HCT116 (cell line): Measurements from ENCODE around the gene P2RY14. TPM values are rescaled to one million over a fixed set of nuclear protein-coding genes. Genes with fewer than 3 reads are reported as not detected.

Experiments
- ATAC-seq: fragments of 200-7000 bp; cut with Tn5 transposase; 2 replicates; pipeline ENCODE4 v1.9.1; 2020; ENCODE audit warnings: mild to moderate bottlenecking, moderate library complexity
- BruUV-seq: library from RNA; stranded (reverse); fragments of 400-500 nt; replicated peaks from 2 replicates; lab custom pipeline; 2021; lab: Mats Ljungman, UMichigan
- CTCF ChIA-PET: fragments of 300-600 bp; sonication (Branson Sonifier 250); formaldehyde crosslinking; loops from one replicate; lab custom pipeline; 2021; ENCODE audit warnings: antibody characterized with exemption; lab: Charles Lee
- POLR2A ChIA-PET: fragments of 300-600, 350-600 bp; sonication (Branson Sonifier 250); formaldehyde crosslinking; loops from one replicate; lab custom pipeline; 2021; ENCODE audit warnings: antibody characterized with exemption; lab: Charles Lee
- RAD21 ChIA-PET, 2 experiments: fragments of 300-600 bp; sonication (Branson Sonifier 250); formaldehyde crosslinking; loops; one replicate each; lab custom pipeline; 2023; ENCODE audit warnings: low total read pairs in 2 of 2; ENCODE audit not compliant: uncharacterized antibody in 2 of 2, unreplicated experiment in 2 of 2, low non-redundant PET in 1 of 2; lab: Charles Lee
- DNase-seq: peaks from one replicate; pipeline ENCODE4 v3.0.0-alpha.2; 2010; ENCODE audit warnings: low read depth, low spot score
- H2AFZ ChIP-seq: fragments of 200-600 bp; shearing (Covaris generic), sonication (generic); 2 replicates; pipeline ENCODE4 v1.6.1; 2017; ENCODE audit warnings: low read depth, mixed run types, mixed read lengths, antibody characterized with exemption, low read length; ENCODE audit not compliant: poor library complexity, severe bottlenecking
- H3K27ac ChIP-seq: 2 replicates; pipeline ENCODE4 v1.5.1; 2012; ENCODE audit warnings: low read depth, low read length
- H3K27me3 ChIP-seq: fragments of 200-600 bp; sonication (generic); 2 replicates; pipeline ENCODE4 v1.6.1; 2016; ENCODE audit warnings: mixed run types, low read length, mixed read lengths; ENCODE audit not compliant: insufficient read depth
- H3K36me3 ChIP-seq, 2 experiments: fragments of 200-500 bp in 1 of 2; fragments of 200-600 bp in 1 of 2; sonication (Bioruptor generic) in 1 of 2; sonication (generic) in 1 of 2; 2 replicates each; pipeline versions ENCODE4 v1.5.1 to v1.6.1; 2014 to 2016; ENCODE audit warnings: low read length in 2 of 2, inconsistent platforms in 1 of 2, mixed read lengths in 1 of 2, mixed run types in 1 of 2; ENCODE audit not compliant: insufficient read depth in 2 of 2, control insufficient read depth in 1 of 2
- H3K4me1 ChIP-seq, 2 experiments: fragments of 200-600 bp in 1 of 2; sonication (generic) in 1 of 2; 2 replicates each; pipeline versions ENCODE4 v1.5.1 to v1.6.1; 2012 to 2017; ENCODE audit warnings: low read length in 2 of 2, inconsistent platforms in 1 of 2, mild to moderate bottlenecking in 1 of 2, mixed read lengths in 1 of 2, mixed run types in 1 of 2, moderate library complexity in 1 of 2; ENCODE audit not compliant: insufficient read depth in 2 of 2, control insufficient read depth in 1 of 2
- H3K4me2 ChIP-seq: fragments of 200-600 bp; sonication (generic); 2 replicates; pipeline ENCODE4 v1.6.1; 2017; ENCODE audit warnings: mixed run types, low read length, mixed read lengths
- H3K4me3 ChIP-seq, 2 experiments: fragments of 200-600 bp in 1 of 2; sonication (generic) in 1 of 2; replicated peaks in 1 of 2; 2 replicates each; pipeline ENCODE4 v1.5.1; 2011 to 2016; ENCODE audit warnings: low read length in 2 of 2, control low read depth in 1 of 2, low read depth in 1 of 2, mild to moderate bottlenecking in 1 of 2, mixed read lengths in 1 of 2, mixed run types in 1 of 2
- H3K79me2 ChIP-seq: fragments of 200-600 bp; sonication (generic); 2 replicates; pipeline ENCODE4 v1.6.1; 2017; ENCODE audit warnings: mild to moderate bottlenecking, mixed run types, low read length, moderate library complexity, mixed read lengths; ENCODE audit not compliant: insufficient read depth
- H3K9ac ChIP-seq: fragments of 200-600 bp; sonication (generic); 2 replicates; pipeline ENCODE4 v1.6.1; 2016; ENCODE audit warnings: low read length, mixed read lengths
- H3K9me2 ChIP-seq: fragments of 200-600 bp; sonication (generic), shearing (Covaris generic); 2 replicates; pipeline ENCODE4 v1.6.1; 2017; ENCODE audit warnings: mixed run types, mild to moderate bottlenecking, moderate library complexity; ENCODE audit not compliant: insufficient read depth
- H3K9me3 ChIP-seq, 2 experiments: fragments of 200-500 bp in 1 of 2; fragments of 200-600 bp in 1 of 2; sonication (Bioruptor generic) in 1 of 2; sonication (generic) in 1 of 2; 2 replicates each; pipeline ENCODE4 v1.6.1; 2014 to 2017; ENCODE audit warnings: low read length in 2 of 2, mixed read lengths in 2 of 2, inconsistent platforms in 1 of 2, low read depth in 1 of 2, mild to moderate bottlenecking in 1 of 2, mixed run types in 1 of 2, moderate library complexity in 1 of 2; ENCODE audit not compliant: control insufficient read depth in 1 of 2, insufficient read depth in 1 of 2
- H4K20me1 ChIP-seq: fragments of 200-600 bp; sonication (generic), shearing (Covaris generic); 2 replicates; pipeline ENCODE4 v1.6.1; 2017; ENCODE audit warnings: mixed run types, mild to moderate bottlenecking, moderate library complexity; ENCODE audit not compliant: insufficient read depth
- CBX3 ChIP-seq: IDR thresholded peaks from 2 replicates; pipeline ENCODE4 v1.6.1; 2012; ENCODE audit warnings: low read depth
- CEBPB ChIP-seq: IDR thresholded peaks from 2 replicates; pipeline ENCODE4 v1.6.1; 2012; ENCODE audit warnings: low read depth
- EGR1 ChIP-seq: IDR thresholded peaks from 2 replicates; pipeline ENCODE4 v1.6.1; 2012; ENCODE audit warnings: low read depth
- EZH2 ChIP-seq: fragments of 200-600 bp; sonication (generic); IDR thresholded peaks from 2 replicates; pipeline ENCODE4 v1.6.1; 2017; ENCODE audit warnings: antibody characterized with exemption, mixed run types
- FOSL1 ChIP-seq: IDR thresholded peaks from 2 replicates; pipeline ENCODE4 v1.6.1; 2012; ENCODE audit warnings: low read depth
- JUND ChIP-seq: IDR thresholded peaks from 2 replicates; pipeline ENCODE4 v1.6.1; 2012
- POLR2AphosphoS5 ChIP-seq: IDR thresholded peaks from 2 replicates; pipeline ENCODE4 v1.6.1; 2011; ENCODE audit warnings: mild to moderate bottlenecking, low read depth, low read length, moderate library complexity
- RAD21 ChIP-seq: IDR thresholded peaks from 2 replicates; pipeline ENCODE4 v1.6.1; 2012; ENCODE audit warnings: low read depth, mild to moderate bottlenecking
- SIN3A ChIP-seq: IDR thresholded peaks from 2 replicates; pipeline ENCODE4 v1.6.1; 2012; ENCODE audit warnings: low read depth
- ZFX ChIP-seq: fragments of 450-650 bp; IDR thresholded peaks from 2 replicates; pipeline ENCODE4 v1.6.1; 2017
- ZNF274 ChIP-seq: fragments of 200-500 bp; sonication (Bioruptor generic); IDR thresholded peaks from 2 replicates; pipeline ENCODE4 v1.6.1; 2014; ENCODE audit warnings: mild to moderate bottlenecking, low read depth, low read length, inconsistent platforms
- intact Hi-C: fragments of 100-400 bp; cut with micrococcal nuclease; formaldehyde crosslinking; loops from 2 replicates; pipeline ENCODE4 v1.10.0; 2022
- total RNA-seq: library from RNA; stranded (reverse); gene quantifications from one replicate; pipeline ENCODE4 v1.2.1, GENCODE V29; 2021; ENCODE audit not compliant: unreplicated experiment
- TF ChIP-seq, protein P1 (sequence below): IDR thresholded peaks from 2 replicates; pipeline ENCODE4 v1.6.1; 2012
- TF ChIP-seq, protein P2 (sequence below): IDR thresholded peaks from 2 replicates; pipeline ENCODE4 v1.6.1; 2012; ENCODE audit warnings: low read depth

P2RY14 gene
- total RNA-seq, 1 experiment from 2014 or later: not detected

DNA sequence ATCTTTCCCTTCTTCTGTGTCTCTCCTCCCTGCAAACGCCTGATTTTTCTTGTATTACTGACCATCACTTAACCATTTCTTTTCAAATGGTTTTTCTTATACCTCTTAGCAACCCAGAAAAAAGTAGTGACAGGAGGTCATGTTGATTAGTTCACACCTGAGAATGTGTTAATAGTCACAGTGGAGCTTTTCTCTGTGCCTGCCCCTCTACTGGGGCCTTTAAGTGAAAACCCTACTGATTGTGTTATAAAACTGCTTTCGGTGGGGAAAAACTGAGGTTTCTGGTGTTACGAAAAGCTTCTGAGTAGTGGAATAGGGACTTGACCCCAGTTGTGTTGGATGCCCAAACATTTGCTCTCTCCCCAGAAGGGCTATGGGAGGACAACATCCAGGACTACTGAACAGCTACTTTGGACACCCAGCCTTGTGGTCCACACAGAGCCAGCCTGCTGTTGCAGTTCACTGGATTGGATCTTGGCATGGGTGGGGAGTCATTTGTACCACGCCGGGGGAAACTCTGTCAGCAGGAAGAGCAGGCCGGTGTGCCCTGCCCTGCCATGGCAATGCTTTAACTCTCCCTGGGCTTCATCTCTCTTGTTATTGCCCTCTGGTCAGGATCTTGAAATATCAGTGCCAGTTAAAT lies 27.9 kb upstream of the P2RY14 start:
- DNase-seq: no peak
- no peak overlapping the region for H2AFZ ChIP-seq
- intact Hi-C loops: no loop called here
- no peak for ATAC-seq
- POLR2A ChIA-PET: interaction anchor here (1.6 to 1.7 kb wide), 2 partner anchors 10 kb away, joined by 4 to 9 read pairs; partner anchors contain the start of gene GPR87
- no peaks in the 10 kb centered on the region for H3K9me3 ChIP-seq
- no peaks in the 10 kb centered on the region for H3K9me2 ChIP-seq
- peak overlapping the region; percentile 50 for H3K9ac ChIP-seq
- RAD21 ChIA-PET: no interaction called here
- peak overlapping the region; percentile 75 for H3K27ac ChIP-seq
- H3K27me3 ChIP-seq: no peaks in the 10 kb centered on the region
- no peaks in the 10 kb centered on the region for H4K20me1 ChIP-seq
- no peaks in the 10 kb centered on the region for H3K36me3 ChIP-seq
- H3K4me3 ChIP-seq: no peak overlapping the region
- TF ChIP-seq, protein P1, sequence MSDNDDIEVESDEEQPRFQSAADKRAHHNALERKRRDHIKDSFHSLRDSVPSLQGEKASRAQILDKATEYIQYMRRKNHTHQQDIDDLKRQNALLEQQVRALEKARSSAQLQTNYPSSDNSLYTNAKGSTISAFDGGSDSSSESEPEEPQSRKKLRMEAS: no peak
- 0 out of 2 replicates have a peak, but pooled peaks have one; percentile 17 for TF ChIP-seq CEBPB
- no peak for TF ChIP-seq ZNF274
- no peaks in the 10 kb centered on the region for H3K79me2 ChIP-seq
- CTCF ChIA-PET: interaction anchor here (1.8 to 2.1 kb wide), 2 partner anchors 21 to 120 kb away, joined by 6 to 10 read pairs; no protein-coding TSS in a partner anchor
- no TSS peak for BruUV-seq
- H3K4me1 ChIP-seq: peaks cover 26 to 62% of the 10 kb centered on the region in 2 experiments
- peak overlapping the region; percentile 72 for H3K4me2 ChIP-seq

DNA sequence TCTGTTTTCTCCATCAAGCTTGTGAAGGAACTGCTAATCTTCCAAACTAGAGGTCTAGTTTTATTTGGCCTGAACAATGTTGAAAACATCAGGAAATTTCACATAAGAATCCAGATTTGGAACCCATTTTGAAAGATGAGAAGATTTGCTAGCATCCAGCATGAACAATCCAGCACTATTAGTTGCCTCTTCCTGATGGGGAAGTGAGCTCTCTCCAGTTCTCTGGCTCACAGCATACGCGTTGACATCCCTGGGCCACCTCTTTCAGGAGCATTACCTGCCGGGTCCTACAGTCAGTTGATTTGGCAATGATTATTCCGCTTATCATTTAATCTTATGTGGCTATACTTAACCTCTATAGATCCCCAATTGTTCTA lies 27.4 kb upstream of the P2RY14 start:
- Histone ChIP-seq H3K9me3 (no peaks in the 10 kb centered on the region), H3K9ac (peak overlapping the region; percentile 50), H3K4me1 (peaks cover 26 to 62% of the 10 kb centered on the region in 2 experiments), H3K4me2 (peak overlapping the region; percentile 72), H4K20me1 (no peaks in the 10 kb centered on the region), H3K27me3 (no peaks in the 10 kb centered on the region), H3K9me2 (no peaks in the 10 kb centered on the region), H3K4me3 (peak overlapping the region in 1 of 2 experiments; percentile 39; a peak in 2 of 4 replicates), H3K27ac (peak overlapping the region; percentile 75), H2AFZ (no peak overlapping the region), H3K36me3 (no peaks in the 10 kb centered on the region), H3K79me2 (no peaks in the 10 kb centered on the region)
- no peak for DNase-seq
- ChIA-PET CTCF (interaction anchor here (1.8 to 2.1 kb wide), 3 partner anchors 22 to 533 kb away, joined by 6 to 10 read pairs (median 8); no protein-coding TSS in a partner anchor), POLR2A (interaction anchor here (1.3 to 1.6 kb wide), 2 partner anchors 8 to 11 kb away, joined by 4 to 9 read pairs; partner anchors contain the start of gene GPR87), RAD21 (no interaction called here)
- ATAC-seq: peak; percentile 23; the same call in 1 of the 2 replicates
- TSS peak; percentile 91 for BruUV-seq
- intact Hi-C loops: loop anchor here (1.0 kb wide), 2 partner anchors 11 to 22 kb away; partner anchors contain the start of gene GPR87
- no peak for TF ChIP-seq EZH2
- no peak for TF ChIP-seq ZFX
- no peak for TF ChIP-seq POLR2AphosphoS5
- TF ChIP-seq ZNF274: no peak
- TF ChIP-seq CBX3: no peak
- TF ChIP-seq, protein P1: no peak
- TF ChIP-seq EGR1: no peak
- no peak for TF ChIP-seq FOSL1
- TF ChIP-seq RAD21: no peak
- TF ChIP-seq, protein P2, sequence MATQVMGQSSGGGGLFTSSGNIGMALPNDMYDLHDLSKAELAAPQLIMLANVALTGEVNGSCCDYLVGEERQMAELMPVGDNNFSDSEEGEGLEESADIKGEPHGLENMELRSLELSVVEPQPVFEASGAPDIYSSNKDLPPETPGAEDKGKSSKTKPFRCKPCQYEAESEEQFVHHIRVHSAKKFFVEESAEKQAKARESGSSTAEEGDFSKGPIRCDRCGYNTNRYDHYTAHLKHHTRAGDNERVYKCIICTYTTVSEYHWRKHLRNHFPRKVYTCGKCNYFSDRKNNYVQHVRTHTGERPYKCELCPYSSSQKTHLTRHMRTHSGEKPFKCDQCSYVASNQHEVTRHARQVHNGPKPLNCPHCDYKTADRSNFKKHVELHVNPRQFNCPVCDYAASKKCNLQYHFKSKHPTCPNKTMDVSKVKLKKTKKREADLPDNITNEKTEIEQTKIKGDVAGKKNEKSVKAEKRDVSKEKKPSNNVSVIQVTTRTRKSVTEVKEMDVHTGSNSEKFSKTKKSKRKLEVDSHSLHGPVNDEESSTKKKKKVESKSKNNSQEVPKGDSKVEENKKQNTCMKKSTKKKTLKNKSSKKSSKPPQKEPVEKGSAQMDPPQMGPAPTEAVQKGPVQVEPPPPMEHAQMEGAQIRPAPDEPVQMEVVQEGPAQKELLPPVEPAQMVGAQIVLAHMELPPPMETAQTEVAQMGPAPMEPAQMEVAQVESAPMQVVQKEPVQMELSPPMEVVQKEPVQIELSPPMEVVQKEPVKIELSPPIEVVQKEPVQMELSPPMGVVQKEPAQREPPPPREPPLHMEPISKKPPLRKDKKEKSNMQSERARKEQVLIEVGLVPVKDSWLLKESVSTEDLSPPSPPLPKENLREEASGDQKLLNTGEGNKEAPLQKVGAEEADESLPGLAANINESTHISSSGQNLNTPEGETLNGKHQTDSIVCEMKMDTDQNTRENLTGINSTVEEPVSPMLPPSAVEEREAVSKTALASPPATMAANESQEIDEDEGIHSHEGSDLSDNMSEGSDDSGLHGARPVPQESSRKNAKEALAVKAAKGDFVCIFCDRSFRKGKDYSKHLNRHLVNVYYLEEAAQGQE: no peak
- no peak for TF ChIP-seq SIN3A
- no peak for TF ChIP-seq JUND
